Measurements from ENCODE around the gene SCN4A.
"Not testable (repeated sequence)": the region's sequence is repeated elsewhere in the genome, so short reads cannot be mapped to it uniquely, and the experiment has no call there.

The SCN4A gene

GRCh38 chr17:63916566-63917185 is 56.0 kb downstream of the SCN4A start:
- DNase-seq (ENCODE audit: low read depth in 2 of 2), result no peak

- not testable (repeated sequence) for DNase-seq (ENCODE audit: low read depth in 2 of 2)
Measured at GRCh38 chr17:63915753-63916152, 57.0 kb downstream of the SCN4A start.

GRCh38 chr17:63914471-63914870 is 58.2 kb downstream of the SCN4A start:
- no peak for DNase-seq (ENCODE audit: low read depth in 2 of 2)

GRCh38 chr17:63911657-63912100 is 61.0 kb downstream of the SCN4A start:
- DNase-seq (ENCODE audit: low read depth in 2 of 2), result peak in 1 of 2 donors; percentile 60

DNA sequence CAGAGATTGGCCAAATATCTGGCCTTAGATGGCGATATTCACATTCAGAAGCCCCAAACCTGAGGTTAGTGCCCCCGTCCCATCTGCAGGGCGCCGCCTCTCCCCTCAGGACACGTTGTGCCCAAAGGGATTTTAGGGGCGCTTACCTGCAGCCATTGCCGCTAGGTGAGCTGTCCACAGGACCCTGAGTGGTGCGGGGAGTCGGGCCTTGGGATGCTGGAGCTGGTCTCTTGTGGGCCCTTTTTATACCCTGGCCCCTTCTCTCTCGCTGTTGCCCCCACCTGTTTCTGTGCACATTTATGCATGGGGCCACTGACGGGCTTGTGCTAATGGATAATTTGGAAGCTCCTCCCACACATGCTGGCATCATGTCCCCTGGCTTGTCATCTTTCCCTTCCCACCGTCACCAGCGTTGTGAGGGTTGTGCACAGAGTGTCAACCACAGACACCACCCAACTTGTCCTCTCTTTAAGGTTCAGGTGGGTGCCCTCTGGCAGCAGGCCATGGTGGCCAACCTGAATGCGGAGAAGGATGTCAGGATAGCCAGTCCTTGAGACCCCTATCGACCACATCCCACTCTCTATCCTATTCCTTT is 61.6 kb downstream of the SCN4A start, which contains the start of gene CSHL1:
TSS of gene CSHL1 (minus strand) at position 218 of the 595 bp plus-strand sequence. CDS start at position 156, 62 bp downstream.
- no peak for DNase-seq (ENCODE audit: low read depth in 2 of 2)

- no peak for DNase-seq (ENCODE audit: low read depth in 2 of 2)
Measured at GRCh38 chr17:63910096-63910495, 62.6 kb downstream of the SCN4A start.

DNA sequence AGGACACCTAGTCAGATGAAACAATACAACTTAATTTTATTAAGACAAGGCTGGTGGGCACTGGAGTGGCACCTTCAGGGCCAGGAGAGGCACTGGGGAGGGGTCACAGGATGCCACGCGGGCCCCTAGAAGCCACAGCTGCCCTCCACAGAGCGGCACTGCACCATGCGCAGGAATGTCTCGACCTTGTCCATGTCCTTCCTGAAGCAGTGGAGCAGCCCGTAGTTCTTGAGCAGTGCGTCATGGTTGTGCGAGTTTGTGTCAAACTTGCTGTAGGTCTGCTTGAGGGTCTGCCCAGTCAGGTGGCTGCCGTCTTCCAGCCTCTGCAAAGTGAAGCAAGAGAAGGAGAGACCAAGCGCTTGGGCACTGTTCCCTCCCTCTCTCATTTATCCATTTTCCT is 63.1 kb downstream of the SCN4A start:
- DNase-seq (ENCODE audit: low read depth in 2 of 2), result not testable (repeated sequence)

- DNase-seq (ENCODE audit: low read depth in 2 of 2), result peak in 1 of 2 donors; percentile 19
Measured at GRCh38 chr17:63907161-63907778, 65.4 kb downstream of the SCN4A start.

DNA sequence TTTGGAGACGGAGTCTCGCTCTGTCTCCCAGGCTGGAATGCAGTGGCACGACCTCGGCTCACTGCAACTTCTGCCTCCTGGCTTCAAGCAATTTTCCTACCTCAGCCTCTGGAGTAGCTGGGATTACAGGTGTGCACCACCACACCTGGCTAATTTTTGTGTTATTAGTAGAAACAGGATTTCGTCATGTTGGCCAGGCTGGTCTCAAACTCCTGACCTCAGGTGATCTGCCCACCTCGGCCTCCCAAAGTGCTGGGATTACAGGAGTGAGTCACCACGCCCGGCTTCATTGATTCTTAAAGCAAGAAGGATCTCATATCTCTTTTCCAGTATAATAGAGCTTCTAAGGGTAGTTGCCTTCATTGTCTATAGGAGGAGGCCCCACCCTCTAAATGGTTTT is 67.9 kb downstream of the SCN4A start:
- not testable (repeated sequence) for DNase-seq (ENCODE audit: low read depth in 2 of 2)

GRCh38 chr17:63903787-63904201 is 68.9 kb downstream of the SCN4A start:
- DNase-seq (ENCODE audit: low read depth in 2 of 2), result peak in 1 of 2 donors; percentile 24

GRCh38 chr17:63901971-63902370 is 70.7 kb downstream of the SCN4A start:
- not testable (repeated sequence) for DNase-seq (ENCODE audit: low read depth in 2 of 2)

DNA sequence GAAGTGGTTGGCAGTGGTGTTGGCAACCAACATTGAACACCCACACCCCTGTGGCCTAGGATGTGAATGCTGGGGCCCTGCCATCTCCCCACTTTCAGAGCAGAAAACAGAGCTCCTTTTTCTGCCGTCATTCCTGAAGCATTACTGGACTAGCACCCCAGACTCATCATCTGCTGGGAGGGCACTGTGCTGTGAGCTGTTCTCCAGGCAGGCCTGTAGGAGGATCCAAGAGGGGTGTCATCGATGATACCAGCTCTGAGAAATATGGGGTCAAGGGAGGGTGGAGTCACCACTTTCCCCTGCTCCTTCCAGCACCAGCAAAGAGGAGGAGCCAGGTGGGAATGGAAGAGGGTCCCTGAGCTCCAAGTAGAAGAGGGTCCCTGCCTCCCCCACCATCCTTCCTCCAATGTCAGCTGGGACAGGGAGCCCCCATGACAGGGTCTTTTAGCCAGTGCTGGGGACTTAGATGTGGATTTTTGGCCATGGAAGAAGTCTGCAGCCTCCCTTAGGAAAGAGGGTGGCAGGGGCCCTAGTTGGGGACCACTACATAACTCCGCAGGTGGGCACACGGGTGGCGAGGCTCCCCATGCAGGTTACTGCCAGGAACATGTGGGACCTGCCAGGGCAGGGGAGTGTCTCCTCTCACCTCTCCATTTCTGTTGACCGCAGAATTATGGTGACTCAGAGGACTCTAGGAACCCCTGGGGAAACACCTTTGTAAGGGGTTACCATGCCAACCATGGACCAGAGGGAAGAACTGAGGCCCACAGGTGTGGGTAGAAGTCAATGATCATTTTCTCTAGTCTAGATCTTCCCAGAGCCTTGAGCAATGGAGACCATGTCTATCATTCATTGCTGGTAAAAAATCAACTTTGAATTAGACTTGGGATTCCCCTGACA is 73.6 kb downstream of the SCN4A start:
- peak; percentile 12 to 50 for DNase-seq (ENCODE audit: low read depth in 2 of 2)

GRCh38 chr17:63896524-63897354 is 76.0 kb downstream of the SCN4A start, which contains the start of gene CSH1:
TSS of gene CSH1 (minus strand) at chr17:63896574. CDS start at chr17:63896511, 63 bp downstream.
- not testable (repeated sequence) for DNase-seq (ENCODE audit: low read depth in 2 of 2)

- DNase-seq (ENCODE audit: low read depth in 2 of 2), result not testable (repeated sequence)
Measured at GRCh38 chr17:63894821-63895220, 77.9 kb downstream of the SCN4A start.

GRCh38 chr17:63894021-63894420 is 78.7 kb downstream of the SCN4A start:
- DNase-seq (ENCODE audit: low read depth in 2 of 2), result not testable (repeated sequence)

DNA sequence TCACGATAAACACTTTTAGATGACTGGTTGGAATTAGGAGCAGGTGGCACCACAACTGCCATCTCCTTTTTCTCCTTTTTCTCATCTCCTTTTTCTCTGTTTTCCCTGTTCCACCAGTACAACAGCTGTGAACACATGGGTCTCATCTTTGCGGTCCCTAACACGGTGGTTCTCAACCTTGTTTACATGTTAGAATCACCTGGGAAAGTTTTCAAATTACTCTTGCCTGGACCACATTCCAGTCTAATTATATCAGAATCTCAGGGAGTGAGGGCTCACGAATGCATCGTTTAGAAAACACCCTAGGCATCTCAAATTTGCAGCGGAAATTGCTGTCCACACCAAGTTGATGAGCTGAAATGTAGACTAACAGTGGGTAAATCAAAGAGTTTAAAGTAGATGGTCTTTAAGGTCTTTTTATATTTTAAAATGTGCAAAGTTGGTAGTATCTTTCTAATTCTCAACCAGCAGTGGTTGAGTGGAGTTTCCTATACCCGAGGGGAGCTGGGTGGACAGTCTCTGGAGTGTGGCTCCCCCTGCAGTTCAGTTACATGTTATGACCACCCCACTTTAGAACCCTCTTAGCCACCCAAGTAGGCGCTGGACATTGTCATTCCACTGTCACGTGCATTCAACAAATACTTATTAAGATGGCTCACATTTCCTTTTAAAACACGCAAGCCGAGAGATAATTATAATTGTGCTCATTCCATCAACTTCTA is 80.2 kb downstream of the SCN4A start:
- DNase-seq (ENCODE audit: low read depth in 2 of 2), result not testable (repeated sequence)

GRCh38 chr17:63889026-63889848 is 83.5 kb downstream of the SCN4A start:
- not testable (repeated sequence) for DNase-seq (ENCODE audit: low read depth in 2 of 2)

Measured in stimulated activated CD4-positive, alpha-beta T cell treated with anti-CD3 and anti-CD28 coated beads, Interleukin-15, amount 100 ng/mL, for 48 hours (primary cell).